Urinary bladder (tissue), 4 donors: Measurements from ENCODE around the gene MYO19. TPM values are rescaled to one million over a fixed set of nuclear protein-coding genes. Genes with fewer than 3 reads are reported as not detected.

Experiments
- DNase-seq: peaks from one replicate; pipeline ENCODE4 v3.0.0-alpha.2; 2015; ENCODE audit errors: extremely low spot score
- H3K27ac ChIP-seq: one replicate; pipeline ENCODE4 v1.5.1; 2013; ENCODE audit warnings: low read depth, mild to moderate bottlenecking, moderate library complexity
- H3K36me3 ChIP-seq: one replicate; pipeline ENCODE4 v1.6.1; 2013; ENCODE audit warnings: mild to moderate bottlenecking, moderate library complexity; ENCODE audit not compliant: insufficient read depth
- H3K4me1 ChIP-seq: one replicate; pipeline ENCODE4 v1.6.1; 2013; ENCODE audit warnings: mild to moderate bottlenecking, moderate library complexity; ENCODE audit not compliant: insufficient read depth
- H3K4me3 ChIP-seq: one replicate; pipeline ENCODE4 v1.5.1; 2013; ENCODE audit warnings: low read depth, low read length
- WGBS: extraction: QIAGEN DNeasy Blood & Tissue Kit; methylation state at CpG from one replicate; pipeline ENCODE4 v1.1.7; 2013; 5-methylcytosine and 5-hydroxymethylcytosine counted together
- polyA plus RNA-seq: library from polyadenylated mRNA; stranded (reverse); fragments of 200-250 nt; gene quantifications from one replicate; pipeline ENCODE4 v1.2.3, GENCODE V29; 2013
- total RNA-seq: library from RNA; depleted of rRNA; stranded (reverse); fragments of >200 nt; gene quantifications from one replicate; pipeline ENCODE4 v1.2.3, GENCODE V29; 2014
- donor health status: healthy with polysubstance abuse.
- donor health status: healthy.

The MYO19 gene
- total and polyA plus RNA-seq, 2 donors = 20.2 to 48.5 TPM

DNA sequence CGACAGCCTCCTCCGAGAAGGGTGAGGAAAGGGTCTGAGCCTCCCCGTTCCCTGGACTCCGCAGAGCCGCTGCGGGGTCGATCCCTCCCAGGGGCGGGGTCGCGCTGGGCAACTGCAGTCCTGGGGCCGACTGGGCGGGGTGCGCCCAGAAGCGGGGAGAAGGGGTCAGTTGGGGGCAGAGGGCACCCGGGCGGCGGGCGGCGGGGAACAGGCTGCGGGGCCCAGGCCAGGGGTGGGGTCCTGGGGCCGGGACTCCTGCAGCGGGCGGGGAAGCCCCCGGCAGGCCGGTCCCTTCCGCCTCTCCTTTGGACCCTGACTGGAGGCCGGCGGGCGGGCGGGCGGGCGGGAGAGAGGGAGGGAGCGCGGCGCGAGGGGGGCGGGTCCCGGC lies 10.4 kb upstream of the MYO19 start:
- under 1% methylated on average over 32 of the region's 38 CpGs for WGBS
- Histone ChIP-seq H3K4me3 (peak overlapping the region; percentile 78), H3K27ac (peak overlapping the region; percentile 98), H3K4me1 (no peaks in the 10 kb centered on the region), H3K36me3 (no peaks in the 10 kb centered on the region)
- no peak for DNase-seq

DNA sequence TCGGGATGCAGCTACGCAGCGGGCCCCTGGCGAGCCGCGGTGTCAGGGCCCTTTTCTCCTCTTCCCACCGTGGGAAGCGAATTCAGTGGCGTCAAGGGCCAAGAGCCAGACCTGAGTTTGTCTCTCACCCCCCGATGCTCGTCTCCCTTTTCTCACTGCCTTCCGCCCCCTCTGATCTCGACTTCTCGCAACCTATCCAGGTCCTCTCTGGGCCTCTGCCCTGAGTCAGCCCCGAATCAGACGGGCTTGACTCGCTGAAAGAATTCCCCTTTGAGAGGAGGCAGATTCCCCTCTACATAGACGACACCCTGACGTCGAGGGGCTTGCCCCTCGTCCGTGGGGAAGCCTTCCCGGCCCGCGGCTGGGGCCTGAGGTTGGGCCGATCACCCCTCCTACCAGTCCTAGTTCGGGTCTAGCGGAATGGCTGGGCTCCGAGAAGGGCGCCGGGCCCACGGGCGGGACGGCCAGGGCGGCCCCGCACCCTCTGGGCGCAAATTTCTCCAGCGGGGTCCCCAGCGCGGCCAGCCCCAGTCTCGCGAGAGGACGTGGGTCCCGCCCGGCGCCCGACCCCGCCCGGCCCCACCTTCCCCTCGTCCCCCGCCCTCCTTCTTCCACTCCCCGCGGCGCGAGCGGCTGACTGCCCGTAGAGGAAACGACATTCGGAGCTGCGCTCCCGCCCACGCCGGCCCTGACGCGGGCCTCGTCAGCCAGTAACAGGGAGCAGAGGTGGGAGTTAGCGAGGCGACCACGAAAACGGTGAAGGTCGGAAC lies 9.8 kb upstream of the MYO19 start, which contains the start of gene GGNBP2:
Gene GGNBP2, plus strand, starts transcription at position 613 of the 770 bp plus-strand sequence. CDS start 806 bp downstream, outside the sequence.
- under 1% methylated on average over 71 of the region's 71 CpGs for WGBS
- no peaks in the 10 kb centered on the region for H3K4me1 ChIP-seq

DNA sequence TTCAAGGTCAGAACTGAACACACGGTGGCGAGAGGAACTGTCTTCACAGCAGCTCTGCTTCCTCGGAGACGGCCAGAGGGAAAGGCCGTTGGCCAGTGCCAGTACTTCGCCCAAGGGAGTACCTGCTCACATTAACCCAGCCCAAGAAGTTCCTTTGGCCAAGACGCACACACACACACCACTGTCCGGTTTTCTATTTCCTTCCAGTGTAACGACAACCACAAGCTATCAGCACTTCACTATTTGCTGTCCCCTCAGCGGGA lies 9.3 kb upstream of the MYO19 start:
- under 1% methylated on average over 10 of the region's 10 CpGs for WGBS
- Histone ChIP-seq H3K27ac (peak overlapping the region; percentile 98), H3K4me1 (no peaks in the 10 kb centered on the region), H3K36me3 (no peaks in the 10 kb centered on the region), H3K4me3 (peak overlapping the region; percentile 78)
- DNase-seq = no peak

More for the DNA sequence above, 9.8 kb upstream of the MYO19 start, which contains the start of gene GGNBP2:
- H3K27ac ChIP-seq = peak within 1 kb of the TSS; percentile 98
- no peaks in the 10 kb centered on the region for H3K36me3 ChIP-seq
- DNase-seq = no peak
- H3K4me3 ChIP-seq = peak within 1 kb of the TSS; percentile 78

DNA sequence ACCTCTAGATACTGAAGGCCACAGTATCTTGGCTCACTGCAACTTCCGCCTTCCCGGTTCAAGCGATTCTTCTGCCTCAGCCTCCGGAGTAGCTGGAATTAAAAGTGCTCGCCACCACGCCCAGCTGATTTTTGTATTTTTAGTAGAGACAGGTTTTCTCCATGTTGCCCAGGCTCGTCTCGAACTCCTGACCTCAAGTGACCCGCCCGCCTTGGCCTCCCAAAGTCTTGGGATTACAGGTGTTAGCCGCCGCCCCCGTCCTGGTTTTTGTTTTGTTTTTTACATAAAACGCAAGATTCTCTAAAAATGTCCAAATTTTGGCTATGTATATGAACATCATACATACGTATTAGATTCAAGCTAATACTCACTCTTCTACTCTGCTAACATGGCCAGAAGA lies 8.1 kb upstream of the MYO19 start:
- WGBS = 98% methylated on average over 15 of the region's 15 CpGs
- H3K27ac ChIP-seq = no peak overlapping the region
- no peak for DNase-seq
- no peaks in the 10 kb centered on the region for H3K36me3 ChIP-seq
- no peak overlapping the region for H3K4me3 ChIP-seq
- H3K4me1 ChIP-seq = no peaks in the 10 kb centered on the region

DNA sequence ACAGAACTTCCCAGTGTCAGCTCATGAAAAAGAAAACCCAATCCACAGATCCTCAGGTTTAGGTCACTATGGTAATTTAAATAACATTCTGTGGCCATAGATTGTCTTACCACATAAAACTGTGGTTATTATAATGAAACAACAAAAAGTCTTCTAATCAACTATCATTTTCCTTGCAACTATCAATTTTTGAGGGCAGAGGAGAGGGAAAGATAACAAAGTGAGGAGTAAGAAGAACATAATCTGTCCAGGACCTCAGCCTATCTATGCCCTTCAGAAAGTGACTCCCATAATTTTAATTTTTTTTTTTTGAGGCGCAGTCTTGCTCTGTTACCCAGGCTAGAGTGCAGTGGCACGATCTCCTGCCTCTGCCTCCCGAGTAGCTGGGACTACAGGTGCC lies 6.0 kb upstream of the MYO19 start:
- Histone ChIP-seq H3K27ac (no peak overlapping the region), H3K4me3 (no peak overlapping the region), H3K4me1 (no peaks in the 10 kb centered on the region), H3K36me3 (no peaks in the 10 kb centered on the region)
- 98% methylated on average over 3 of the region's 3 CpGs for WGBS
- no peak for DNase-seq

DNA sequence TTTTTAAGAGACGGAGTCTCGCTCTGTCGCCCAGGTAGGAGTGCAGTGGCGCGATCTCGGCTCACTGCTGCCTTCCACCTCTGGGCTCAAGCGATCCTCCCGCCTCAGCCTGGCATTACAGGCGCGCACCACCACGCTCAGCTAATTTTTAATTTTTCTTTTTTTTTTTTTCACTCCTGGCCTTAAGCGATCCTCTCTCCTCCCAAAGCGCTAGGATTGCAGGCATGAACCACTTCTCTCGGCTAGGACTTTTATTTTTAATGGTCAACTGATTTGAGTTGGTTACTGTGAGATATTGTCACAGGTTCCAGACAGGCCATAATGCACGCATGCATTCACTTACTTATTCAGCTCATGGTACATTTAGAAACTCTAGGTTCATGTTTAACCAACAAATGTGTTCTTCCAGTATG lies 1.0 kb upstream of the MYO19 start:
- WGBS = 7% methylated on average over 15 of the region's 15 CpGs
- Histone ChIP-seq H3K4me1 (no peaks in the 10 kb centered on the region), H3K27ac (peak overlapping the region; percentile 96), H3K4me3 (peak overlapping the region; percentile 63), H3K36me3 (no peaks in the 10 kb centered on the region)
- no peak for DNase-seq

DNA sequence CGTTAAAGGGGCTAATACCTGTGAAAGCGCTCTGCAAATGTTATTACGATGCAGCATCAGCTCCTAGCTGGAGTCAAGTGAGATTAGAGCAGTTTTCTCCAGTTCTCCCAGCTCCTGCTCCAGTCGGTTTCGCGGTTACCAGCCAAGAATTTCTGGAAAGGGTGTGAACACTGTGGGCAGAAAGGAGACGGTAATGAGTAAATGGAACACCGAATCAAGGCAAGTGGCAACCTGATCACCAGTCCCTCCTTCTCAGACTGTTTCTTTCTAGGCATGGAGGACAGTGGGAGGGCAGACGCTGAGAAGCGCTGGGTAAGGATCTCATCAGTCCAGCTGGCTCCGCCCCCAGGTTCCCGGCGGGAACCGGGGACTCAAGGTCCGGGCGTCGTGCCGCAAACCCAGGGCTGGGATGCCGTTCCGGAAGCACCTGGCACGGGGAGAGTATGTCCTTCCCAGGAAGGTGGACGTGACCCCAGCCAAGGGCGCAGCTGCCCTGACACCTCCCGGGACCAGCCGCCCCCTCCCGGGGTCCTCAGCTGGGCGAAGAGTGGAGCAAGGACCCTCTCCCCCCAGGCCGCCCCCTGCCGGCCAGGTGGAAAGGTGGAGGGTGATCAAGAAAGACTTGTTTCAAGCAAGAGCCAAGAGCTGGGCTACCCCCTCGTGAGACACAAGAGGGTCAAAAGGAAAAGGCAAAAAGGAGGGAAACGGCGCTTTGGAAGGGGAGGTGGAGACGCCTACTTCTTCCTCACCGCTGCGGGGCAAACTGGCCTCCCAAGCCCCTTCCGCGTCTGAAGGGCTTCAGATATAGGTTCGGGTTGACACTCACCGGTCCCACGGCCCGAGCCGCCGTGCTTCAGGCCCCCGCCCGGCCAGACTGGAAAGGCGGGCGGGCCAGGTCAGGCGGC lies 481 bp downstream of the MYO19 start:
- no peak for DNase-seq
- H3K27ac ChIP-seq = peak overlapping the region; percentile 96
- no peaks in the 10 kb centered on the region for H3K36me3 ChIP-seq
- no peaks in the 10 kb centered on the region for H3K4me1 ChIP-seq
- WGBS = 7% methylated on average over 48 of the region's 48 CpGs
- H3K4me3 ChIP-seq = peak overlapping the region; percentile 63

DNA sequence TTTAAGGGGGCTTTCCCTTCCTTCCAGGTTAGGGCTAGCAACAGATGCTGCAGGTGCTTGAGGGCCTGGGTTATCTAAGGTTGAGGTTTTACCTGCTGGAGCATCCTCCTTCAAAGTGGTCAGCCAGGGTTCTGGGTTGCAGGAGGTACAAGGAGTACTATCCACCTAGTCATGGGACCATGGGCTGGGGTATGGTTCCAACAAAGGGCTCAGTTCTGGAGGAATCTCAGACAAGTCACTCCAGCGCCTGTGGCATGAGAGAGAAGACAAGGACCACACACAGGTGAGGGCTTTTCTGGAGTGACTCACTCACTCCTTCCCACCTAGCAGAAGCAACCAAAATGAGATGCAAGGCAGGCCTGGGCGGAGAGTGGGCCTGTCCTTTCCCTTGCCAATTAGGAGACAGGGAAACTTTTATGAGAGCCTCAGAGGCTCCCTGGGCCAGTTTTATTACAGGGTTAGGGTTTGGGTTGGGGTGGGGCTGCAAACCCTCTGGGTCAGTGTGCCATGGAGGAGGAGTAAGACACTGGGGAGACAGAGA lies 2.2 kb downstream of the MYO19 start:
- 93% methylated on average over 2 of the region's 2 CpGs for WGBS
- H3K27ac ChIP-seq = no peak overlapping the region
- H3K4me3 ChIP-seq = no peak overlapping the region
- no peaks in the 10 kb centered on the region for H3K36me3 ChIP-seq
- no peaks in the 10 kb centered on the region for H3K4me1 ChIP-seq
- DNase-seq = no peak

DNA sequence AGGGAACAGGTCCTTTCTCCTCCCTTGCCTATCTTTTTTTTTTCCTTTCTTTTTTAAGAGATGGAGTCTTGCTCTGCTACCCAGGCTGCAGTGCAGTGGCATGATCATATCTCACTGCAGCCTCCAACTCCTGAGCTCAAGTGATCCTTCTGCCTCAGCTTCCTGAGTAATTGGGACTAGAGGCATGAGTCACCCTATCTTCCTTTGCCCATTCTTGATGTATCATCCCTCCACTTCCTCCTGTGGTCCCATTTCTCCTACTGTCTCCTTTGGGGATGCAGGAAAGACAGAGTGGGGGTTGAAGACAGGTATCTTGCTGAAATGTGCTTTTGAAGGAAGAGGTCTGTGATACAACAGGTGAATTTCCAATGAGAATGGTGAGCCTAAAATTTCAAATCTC lies 5.5 kb downstream of the MYO19 start:
- Histone ChIP-seq H3K4me3 (no peak overlapping the region), H3K4me1 (no peaks in the 10 kb centered on the region), H3K36me3 (no peaks in the 10 kb centered on the region), H3K27ac (no peak overlapping the region)
- DNase-seq = no peak

DNA sequence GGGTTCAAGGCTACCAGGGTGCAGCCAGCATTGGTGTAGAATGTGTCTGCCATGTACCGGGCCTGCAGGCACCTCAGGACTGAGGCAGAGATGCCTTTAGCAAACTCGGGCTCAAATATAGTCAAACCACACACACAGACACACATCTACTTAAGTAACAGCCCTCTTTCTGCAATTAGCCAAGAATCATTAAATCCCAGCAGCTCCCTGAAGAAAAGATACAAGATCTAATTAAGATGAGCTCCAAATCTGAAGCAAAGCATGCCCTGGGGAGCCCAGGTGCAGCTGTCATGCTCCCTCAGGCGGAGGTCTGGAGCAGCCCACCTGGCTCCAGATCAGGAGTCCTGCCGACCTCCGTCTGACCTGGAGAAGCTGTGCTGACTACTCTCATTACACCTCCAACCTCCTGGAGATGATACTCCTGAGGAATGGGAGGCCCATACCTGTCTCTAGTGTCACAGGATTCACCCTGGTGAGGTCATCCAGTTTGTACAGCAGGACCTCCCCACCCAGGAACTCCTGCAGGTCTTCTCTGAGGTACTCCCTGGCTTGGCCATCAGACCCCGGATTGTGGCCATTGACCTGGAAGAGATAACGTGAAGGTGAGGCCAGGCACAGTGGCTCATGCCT lies 6.9 kb downstream of the MYO19 start:
- 93% methylated on average over 7 of the region's 7 CpGs for WGBS
- H3K36me3 ChIP-seq = peaks cover 2% of the 10 kb centered on the region
- no peak overlapping the region for H3K27ac ChIP-seq
- H3K4me1 ChIP-seq = no peaks in the 10 kb centered on the region
- DNase-seq = no peak
- H3K4me3 ChIP-seq = no peak overlapping the region

DNA sequence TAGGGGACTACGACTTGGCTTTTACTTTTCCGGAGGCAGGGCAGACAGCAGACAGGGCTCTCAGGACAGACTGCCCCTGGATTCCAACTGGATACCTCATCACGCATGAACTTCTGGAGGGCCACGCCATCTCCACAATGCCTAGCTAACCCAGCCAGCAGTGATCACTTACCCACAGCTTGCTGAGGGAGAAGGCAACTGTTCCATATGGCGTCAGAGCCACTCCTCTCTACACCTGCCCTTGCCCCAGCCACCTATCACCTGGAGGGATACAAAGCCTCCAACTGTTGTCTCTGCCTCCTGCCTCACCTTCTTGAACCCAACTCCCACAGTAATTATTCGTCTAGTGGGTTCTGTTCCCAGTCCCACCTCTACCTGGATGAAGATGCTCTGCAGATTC lies 8.8 kb downstream of the MYO19 start:
- no peak overlapping the region for H3K4me3 ChIP-seq
- H3K4me1 ChIP-seq = no peaks in the 10 kb centered on the region
- H3K36me3 ChIP-seq = peaks cover 2% of the 10 kb centered on the region
- no peak overlapping the region for H3K27ac ChIP-seq
- no peak for DNase-seq
- WGBS = 95% methylated on average over 6 of the region's 6 CpGs

DNA sequence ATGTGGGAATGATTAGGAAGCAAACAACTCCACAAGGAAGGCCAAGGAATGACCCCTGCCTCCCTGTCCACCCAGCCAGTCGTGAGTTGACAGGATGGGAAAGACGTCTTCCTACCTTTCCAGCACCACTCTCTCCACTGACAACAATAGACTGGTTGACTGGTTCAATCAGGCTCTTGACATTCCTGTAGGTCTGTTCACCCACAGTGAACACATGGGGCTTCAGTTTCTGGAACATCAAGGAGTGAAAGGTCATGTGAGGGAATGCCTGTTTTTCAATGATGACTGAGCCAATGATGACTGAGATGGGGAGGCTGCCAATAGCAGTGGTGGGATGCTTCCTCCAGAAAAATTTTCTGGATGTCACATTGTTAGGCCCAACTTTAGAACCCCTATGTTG lies 9.6 kb downstream of the MYO19 start:
- Histone ChIP-seq H3K36me3 (peaks cover 2% of the 10 kb centered on the region), H3K27ac (no peak overlapping the region), H3K4me1 (no peaks in the 10 kb centered on the region), H3K4me3 (no peak overlapping the region)
- no peak for DNase-seq
- 85% methylated on average over 2 of the region's 2 CpGs for WGBS

DNA sequence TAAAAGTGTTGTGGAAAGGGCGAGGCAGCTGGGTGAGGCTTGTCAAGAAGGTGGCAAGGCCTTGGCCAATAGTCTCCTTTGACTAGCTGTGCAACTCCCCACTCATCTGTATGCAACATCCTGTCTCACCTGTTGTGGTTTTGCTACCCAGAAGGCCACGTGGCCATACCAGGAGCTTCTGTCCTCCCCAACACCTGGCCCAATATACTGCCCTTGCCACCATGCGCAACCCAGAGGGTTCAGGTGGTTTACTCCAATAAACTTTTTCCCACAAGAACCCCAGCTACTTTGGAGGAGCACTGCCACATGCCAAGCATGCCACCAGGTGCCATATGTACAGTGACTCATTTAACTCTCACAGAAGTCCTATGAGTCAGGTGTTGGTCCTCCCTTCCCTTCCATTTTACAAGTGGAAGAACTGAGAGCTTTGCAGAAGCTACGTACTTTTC lies 10.2 kb downstream of the MYO19 start:
- DNase-seq = no peak
- WGBS = 95% methylated on average over 4 of the region's 4 CpGs
- Histone ChIP-seq H3K4me1 (no peaks in the 10 kb centered on the region), H3K4me3 (no peak overlapping the region), H3K36me3 (peaks cover 2% of the 10 kb centered on the region), H3K27ac (no peak overlapping the region)
